Smooth muscle cell (in vitro differentiated cells): Measurements from ENCODE around the gene HSPA2. TPM values are rescaled to one million over a fixed set of nuclear protein-coding genes. Genes with fewer than 3 reads are reported as not detected.

Source experiments
- DNase-seq: peaks from one replicate; lab custom pipeline; 2025; ENCODE audit not compliant: unreplicated experiment; lab: John Stamatoyannopoulos, UW
- H2AFZ ChIP-seq: fragments of 200-600 bp; sonication (generic); 2 replicates; pipeline ENCODE4 v1.6.0; 2016; ENCODE audit warnings: antibody characterized with exemption, low read depth, mild to moderate bottlenecking
- H3F3A ChIP-seq: fragments of 200-600 bp; sonication (generic); 2 replicates; pipeline ENCODE4 v1.6.0; 2017; ENCODE audit warnings: antibody characterized with exemption, low read depth
- H3K27ac ChIP-seq: fragments of 200-600 bp; sonication (generic); 2 replicates; pipeline ENCODE4 v1.5.1; 2016; ENCODE audit warnings: low read depth, mild to moderate bottlenecking
- H3K27me3 ChIP-seq: fragments of 200-600 bp; sonication (generic); 2 replicates; pipeline ENCODE4 v1.6.1; 2016; ENCODE audit warnings: low read depth, mild to moderate bottlenecking
- H3K36me3 ChIP-seq: fragments of 200-600 bp; sonication (generic); 2 replicates; pipeline ENCODE4 v1.5.1; 2016; ENCODE audit warnings: low read depth
- H3K4me1 ChIP-seq: fragments of 200-600 bp; sonication (generic); 2 replicates; pipeline ENCODE4 v1.5.1; 2016; ENCODE audit warnings: low read depth
- H3K4me2 ChIP-seq: fragments of 200-600 bp; sonication (generic); 2 replicates; pipeline ENCODE4 v1.6.0; 2016; ENCODE audit warnings: mild to moderate bottlenecking
- H3K4me3 ChIP-seq: fragments of 200-600 bp; sonication (generic); 2 replicates; pipeline ENCODE4 v1.5.1; 2016; ENCODE audit warnings: mild to moderate bottlenecking
- H3K79me2 ChIP-seq: fragments of 200-600 bp; sonication (generic); 2 replicates; pipeline ENCODE4 v1.6.0; 2016; ENCODE audit warnings: low read depth, mild to moderate bottlenecking
- H3K9ac ChIP-seq: fragments of 200-600 bp; sonication (generic); 2 replicates; pipeline ENCODE4 v1.6.0; 2016; ENCODE audit warnings: low read depth
- H3K9me3 ChIP-seq: fragments of 200-600 bp; sonication (generic); replicated peaks from 2 replicates; pipeline ENCODE4 v1.5.1; 2016; ENCODE audit warnings: low read depth
- H4K20me1 ChIP-seq: fragments of 200-600 bp; sonication (generic); 2 replicates; pipeline ENCODE4 v1.6.0; 2016; ENCODE audit warnings: low read depth
- CTCF ChIP-seq: fragments of 200-600 bp; sonication (generic); IDR thresholded peaks from 2 replicates; pipeline ENCODE4 v1.5.1; 2017; ENCODE audit warnings: borderline replicate concordance, mild to moderate bottlenecking, antibody characterized with exemption; ENCODE audit not compliant: insufficient read depth, poor library complexity, severe bottlenecking
- WGBS: methylation state at CpG from one replicate; pipeline ENCODE4 v1.1.7; 2016; ENCODE audit warnings: low lambda C conversion rate; 5-methylcytosine and 5-hydroxymethylcytosine counted together
- polyA plus RNA-seq: library from polyadenylated mRNA; unstranded; fragments of >200 nt; fragmentation: Nextera tagmentation; extraction: Ambion mirVana; gene quantifications from 2 replicates; pipeline ENCODE4 v1.2.1, GENCODE V29; 2016
- total RNA-seq: library from RNA; depleted of rRNA; stranded (reverse); fragments of >200 nt; gene quantifications from 2 replicates; pipeline ENCODE4 v1.2.3, GENCODE V29; 2014

The HSPA2 gene
- total and polyA plus RNA-seq, 2 experiments from 2014 or later = 3.4 to 5.2 TPM

- Histone ChIP-seq H4K20me1 (peaks cover 100% of the 10 kb centered on the region), H3K27me3 (no peaks in the 10 kb centered on the region), H3K4me1 (peaks cover 29% of the 10 kb centered on the region), H3K79me2 (peaks cover 100% of the 10 kb centered on the region), H3K9ac (no peak overlapping the region), H2AFZ (no peak overlapping the region), H3K9me3 (no peaks in the 10 kb centered on the region), H3K4me2 (peak overlapping the region; percentile 61), H3F3A (peaks cover 9% of the 10 kb centered on the region), H3K27ac (peak overlapping the region; percentile 100), H3K36me3 (no peaks in the 10 kb centered on the region), H3K4me3 (no peak overlapping the region)
- DNase-seq = no peak
- TF ChIP-seq CTCF = peak; percentile 93
- WGBS = 26% methylated on average over 4 of the region's 4 CpGs
These were observed 29.5 kb upstream of the HSPA2 start for GRCh38 chr14:64510825-64511671.

GRCh38 chr14:64513271-64513670 lies 27.3 kb upstream of the HSPA2 start:
- no peak for DNase-seq
- Histone ChIP-seq H3K27ac (no peak overlapping the region), H4K20me1 (peaks cover 100% of the 10 kb centered on the region), H3K9me3 (no peaks in the 10 kb centered on the region), H3K9ac (no peak overlapping the region), H3K27me3 (no peaks in the 10 kb centered on the region), H3K79me2 (peaks cover 100% of the 10 kb centered on the region), H3K4me2 (no peak overlapping the region), H3F3A (peaks cover 11% of the 10 kb centered on the region), H3K4me3 (no peak overlapping the region), H2AFZ (no peak overlapping the region), H3K4me1 (peaks cover 11% of the 10 kb centered on the region), H3K36me3 (no peaks in the 10 kb centered on the region)
- 92% methylated on average over 2 of the region's 2 CpGs for WGBS
- TF ChIP-seq CTCF = no peak

- Histone ChIP-seq H3K36me3 (no peaks in the 10 kb centered on the region), H3K9me3 (no peaks in the 10 kb centered on the region), H3K9ac (no peak overlapping the region), H3K4me3 (no peak overlapping the region), H3K27ac (peak overlapping the region; percentile 33), H3K27me3 (no peaks in the 10 kb centered on the region), H3K4me1 (no peaks in the 10 kb centered on the region), H3F3A (peaks cover 8% of the 10 kb centered on the region), H3K79me2 (peaks cover 100% of the 10 kb centered on the region), H4K20me1 (peaks cover 99% of the 10 kb centered on the region), H3K4me2 (peak overlapping the region; percentile 6), H2AFZ (no peak overlapping the region)
- DNase-seq = no peak
- WGBS = 71% methylated on average over 1 of the region's 1 CpG
- no peak for TF ChIP-seq CTCF
These were observed 25.5 kb upstream of the HSPA2 start for GRCh38 chr14:64515053-64515452.
